ENCODE measurements around the gene SPRED2. TPM values are rescaled to one million over a fixed set of nuclear protein-coding genes. Genes with fewer than 3 reads are reported as not detected.

The SPRED2 gene
- total and polyA plus RNA-seq, 8 donors, result 6.2 to 20.0 (median 15.2) TPM

DNA sequence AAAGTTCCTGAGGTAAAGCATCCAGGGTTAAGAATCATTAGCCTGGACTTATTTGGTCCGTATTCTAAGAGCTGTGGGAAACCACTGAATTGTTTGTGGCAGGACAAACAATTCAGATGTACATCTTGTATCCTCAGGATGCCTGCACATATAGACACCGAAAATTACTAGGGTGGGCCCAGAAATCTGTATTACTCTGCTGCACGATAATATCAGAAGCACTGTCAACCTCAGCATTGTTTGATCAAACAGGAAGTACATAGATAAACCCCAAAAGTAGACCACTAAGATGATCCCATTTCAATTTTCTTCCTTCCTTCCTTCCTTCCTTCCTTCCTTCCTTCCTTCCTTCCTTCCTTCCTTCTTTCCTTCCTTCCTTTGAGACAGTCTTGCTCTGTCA is 34.2 kb upstream of the SPRED2 start:
- Histone ChIP-seq H3K9me3 (no peaks in the 10 kb centered on the region), H3K27ac (no peak overlapping the region), H3K27me3 (no peaks in the 10 kb centered on the region), H3K4me3 (no peak overlapping the region), H3K4me1 (no peaks in the 10 kb centered on the region), H3K36me3 (no peaks in the 10 kb centered on the region)
- DNase-seq, result no peak
- FAIRE-seq, result no peak
- 79 to 81% methylated on average over 3 of the region's 3 CpGs for WGBS, 2 donors
- intact Hi-C loops (cut with DNase I), result no loop called here
- ATAC-seq, result no peak
- TF ChIP-seq, protein P1, sequence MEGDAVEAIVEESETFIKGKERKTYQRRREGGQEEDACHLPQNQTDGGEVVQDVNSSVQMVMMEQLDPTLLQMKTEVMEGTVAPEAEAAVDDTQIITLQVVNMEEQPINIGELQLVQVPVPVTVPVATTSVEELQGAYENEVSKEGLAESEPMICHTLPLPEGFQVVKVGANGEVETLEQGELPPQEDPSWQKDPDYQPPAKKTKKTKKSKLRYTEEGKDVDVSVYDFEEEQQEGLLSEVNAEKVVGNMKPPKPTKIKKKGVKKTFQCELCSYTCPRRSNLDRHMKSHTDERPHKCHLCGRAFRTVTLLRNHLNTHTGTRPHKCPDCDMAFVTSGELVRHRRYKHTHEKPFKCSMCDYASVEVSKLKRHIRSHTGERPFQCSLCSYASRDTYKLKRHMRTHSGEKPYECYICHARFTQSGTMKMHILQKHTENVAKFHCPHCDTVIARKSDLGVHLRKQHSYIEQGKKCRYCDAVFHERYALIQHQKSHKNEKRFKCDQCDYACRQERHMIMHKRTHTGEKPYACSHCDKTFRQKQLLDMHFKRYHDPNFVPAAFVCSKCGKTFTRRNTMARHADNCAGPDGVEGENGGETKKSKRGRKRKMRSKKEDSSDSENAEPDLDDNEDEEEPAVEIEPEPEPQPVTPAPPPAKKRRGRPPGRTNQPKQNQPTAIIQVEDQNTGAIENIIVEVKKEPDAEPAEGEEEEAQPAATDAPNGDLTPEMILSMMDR (IDR thresholded peaks at IDR 0.05), result no peak

GRCh38 chr2:65465857-65466256 is 33.5 kb upstream of the SPRED2 start:
- Histone ChIP-seq H3K9me3 (no peaks in the 10 kb centered on the region), H3K4me1 (no peaks in the 10 kb centered on the region), H3K27ac (no peak overlapping the region), H3K27me3 (no peaks in the 10 kb centered on the region), H3K4me3 (no peak overlapping the region), H3K36me3 (no peaks in the 10 kb centered on the region)
- FAIRE-seq (no peak), DNase-seq (no peak), ATAC-seq (no peak)
- TF ChIP-seq, protein P1 (IDR thresholded peaks at IDR 0.05), result no peak
- intact Hi-C loops (cut with DNase I), result no loop called here
- whole genome bisulfite sequencing, 2 donors, result 78 to 82% methylated on average over 5 of the region's 5 CpGs

GRCh38 chr2:65465124-65465523 is 32.7 kb upstream of the SPRED2 start:
- FAIRE-seq (no peak), ATAC-seq (no peak), DNase-seq (no peak)
- H3K4me1 ChIP-seq, result no peaks in the 10 kb centered on the region
- H3K4me3 ChIP-seq, result no peak overlapping the region
- H3K9me3 ChIP-seq, result no peaks in the 10 kb centered on the region
- 80% methylated on average over 5 of the region's 5 CpGs for WGBS, 2 donors
- H3K36me3 ChIP-seq, result no peaks in the 10 kb centered on the region
- no peak overlapping the region for H3K27ac ChIP-seq
- intact Hi-C loops (cut with DNase I), result no loop called here
- TF ChIP-seq, protein P1 (IDR thresholded peaks at IDR 0.05), result no peak
- no peaks in the 10 kb centered on the region for H3K27me3 ChIP-seq

GRCh38 chr2:65464604-65465003 is 32.2 kb upstream of the SPRED2 start:
- Histone ChIP-seq H3K27me3 (no peaks in the 10 kb centered on the region), H3K4me1 (no peaks in the 10 kb centered on the region), H3K27ac (no peak overlapping the region), H3K9me3 (no peaks in the 10 kb centered on the region), H3K4me3 (no peak overlapping the region), H3K36me3 (no peaks in the 10 kb centered on the region)
- ATAC-seq (no peak), FAIRE-seq (no peak), DNase-seq (no peak)
- TF ChIP-seq, protein P1 (IDR thresholded peaks at IDR 0.05), result no peak
- intact Hi-C loops (cut with DNase I), result no loop called here
- WGBS, 2 donors, result 66 to 68% methylated on average over 3 of the region's 3 CpGs

GRCh38 chr2:65458999-65459398 is 26.6 kb upstream of the SPRED2 start:
- no peak for DNase-seq
- TF ChIP-seq, protein P1 (IDR thresholded peaks at IDR 0.05), result no peak
- Histone ChIP-seq H3K9me3 (no peaks in the 10 kb centered on the region), H3K4me1 (no peaks in the 10 kb centered on the region), H3K27ac (no peak overlapping the region), H3K36me3 (no peaks in the 10 kb centered on the region), H3K27me3 (no peaks in the 10 kb centered on the region), H3K4me3 (no peak overlapping the region)
- intact Hi-C loops (cut with DNase I), result no loop called here
- no peak for ATAC-seq
- FAIRE-seq, result no peak
- WGBS, 2 donors, result 61 to 70% methylated on average over 3 of the region's 3 CpGs

All from pancreas (tissue), 10 donors.